ELR (cell line): ENCODE data around the gene TTC19.
A peak's percentile ranks its signal among the peaks of the same experiment; 100 is the strongest.
"Not testable (repeated sequence)": the region's sequence is repeated elsewhere in the genome, so short reads cannot be mapped to it uniquely, and the experiment has no call there.

ENCODE experiments used
- DNase-seq: peaks from one replicate; pipeline ENCODE4 v3.0.0-alpha.2; 2015; ENCODE audit warnings: low read depth

The TTC19 gene

DNA sequence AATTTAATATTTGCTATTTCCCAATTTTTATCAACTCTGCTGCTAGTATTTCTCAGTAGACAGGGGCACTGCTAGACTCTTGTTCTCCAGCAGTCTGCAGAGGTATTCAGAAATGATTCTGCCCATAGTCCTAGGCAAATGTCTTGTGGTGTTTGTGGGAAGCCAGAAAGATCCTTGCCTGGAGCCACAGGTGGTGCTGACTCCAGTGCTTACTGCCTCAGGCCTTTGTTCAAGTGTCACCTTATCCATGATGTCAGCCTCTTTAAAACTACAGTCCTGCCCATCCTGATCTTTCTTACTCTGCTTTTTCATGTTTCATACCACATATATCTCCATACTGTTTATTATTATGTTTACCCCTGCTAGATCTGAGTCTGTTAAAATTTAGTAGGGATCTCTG lies 26.6 kb upstream of the TTC19 start:
- no peak for DNase-seq

DNA sequence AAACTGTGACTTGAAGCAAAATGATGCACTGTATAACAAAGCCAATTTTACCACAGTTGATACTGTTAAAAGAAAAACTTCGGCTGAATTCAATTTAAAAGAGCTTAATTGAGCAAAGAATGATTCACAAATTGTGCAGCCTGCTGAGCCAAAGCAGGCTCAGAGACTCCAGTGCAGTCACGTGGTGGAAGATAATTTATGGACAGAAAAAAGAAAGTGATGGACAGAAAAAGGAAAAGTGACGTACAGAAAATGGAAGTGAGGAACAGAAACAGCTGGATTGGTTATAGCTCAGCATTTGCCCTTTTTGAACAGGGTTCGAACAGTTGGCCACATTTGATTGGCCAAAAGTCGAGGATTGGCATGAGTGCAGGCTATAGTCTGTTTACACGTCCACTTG lies 25.8 kb upstream of the TTC19 start:
- no peak for DNase-seq

GRCh38 chr17:15977894-15978293 lies 21.7 kb upstream of the TTC19 start:
- no peak for DNase-seq

DNA sequence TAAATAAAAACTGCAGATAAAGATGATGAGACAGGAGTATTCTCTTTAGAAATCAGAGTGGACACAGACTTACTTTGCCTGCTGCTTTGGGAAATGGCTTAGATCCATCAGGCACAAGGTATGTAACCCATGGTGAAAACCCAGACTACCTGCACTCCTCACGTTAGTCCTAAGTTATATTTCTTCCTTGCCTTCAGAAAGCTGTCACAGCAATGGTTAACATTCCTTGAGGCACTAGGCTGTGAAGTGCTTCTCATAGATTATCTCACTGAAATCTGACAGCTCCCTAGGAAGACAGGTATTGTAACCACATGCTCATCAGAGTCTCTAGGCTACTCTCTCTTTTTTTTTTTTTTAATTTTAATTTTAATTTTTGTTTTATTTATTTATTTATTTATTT lies 21.0 kb upstream of the TTC19 start:
- no peak for DNase-seq

- not testable (repeated sequence) for DNase-seq
These were observed 20.6 kb upstream of the TTC19 start for GRCh38 chr17:15979013-15979412.

- DNase-seq = peak; percentile 48
These were observed 18.4 kb upstream of the TTC19 start for GRCh38 chr17:15981208-15981607.

GRCh38 chr17:15981646-15982580 lies 17.7 kb upstream of the TTC19 start:
- DNase-seq = peak; percentile 83

- DNase-seq = no peak
These were observed 3.3 kb upstream of the TTC19 start for GRCh38 chr17:15996322-15996721.

GRCh38 chr17:15998031-15998562 lies 1.5 kb upstream of the TTC19 start:
- DNase-seq = no peak

DNA sequence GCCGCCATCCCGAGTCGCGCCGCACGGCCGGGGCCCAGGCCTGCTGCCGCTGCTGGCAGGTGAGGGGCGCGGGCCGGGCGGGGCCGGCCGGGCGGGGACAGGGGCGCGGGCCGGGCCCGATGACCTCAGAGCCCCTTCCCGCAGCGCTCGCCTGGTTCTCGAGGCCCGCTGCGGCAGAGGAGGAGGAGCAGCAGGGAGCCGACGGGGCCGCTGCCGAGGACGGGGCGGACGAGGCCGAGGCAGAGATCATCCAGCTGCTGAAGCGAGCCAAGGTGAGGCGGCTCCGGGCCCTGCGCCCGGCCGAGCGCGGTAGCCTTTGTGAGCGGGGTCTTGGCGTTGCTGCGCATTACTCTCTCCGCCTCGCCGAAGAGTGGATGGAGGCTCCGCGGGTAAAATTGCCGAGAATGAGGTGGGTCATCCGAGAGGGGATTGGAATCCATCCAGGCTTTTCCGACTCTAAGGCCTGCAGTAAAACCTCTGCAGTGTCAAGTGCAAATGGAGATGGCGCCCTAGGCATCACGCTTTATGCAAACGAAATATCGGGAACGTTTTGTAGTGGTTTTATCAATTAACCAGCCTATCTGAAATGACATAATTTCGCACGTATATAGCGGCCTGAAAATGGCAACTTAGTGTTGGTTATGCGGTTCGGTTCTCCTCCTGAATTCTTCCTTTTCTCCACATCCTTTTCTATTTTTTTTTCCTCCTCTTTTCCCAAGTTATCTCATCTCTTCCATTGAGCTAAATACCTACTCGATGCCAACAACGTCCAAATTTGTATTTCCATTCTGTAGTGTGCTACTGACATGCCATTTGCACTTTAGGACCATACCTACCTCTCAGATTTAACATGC lies 577 bp downstream of the TTC19 start:
- peak; percentile 52 for DNase-seq

DNA sequence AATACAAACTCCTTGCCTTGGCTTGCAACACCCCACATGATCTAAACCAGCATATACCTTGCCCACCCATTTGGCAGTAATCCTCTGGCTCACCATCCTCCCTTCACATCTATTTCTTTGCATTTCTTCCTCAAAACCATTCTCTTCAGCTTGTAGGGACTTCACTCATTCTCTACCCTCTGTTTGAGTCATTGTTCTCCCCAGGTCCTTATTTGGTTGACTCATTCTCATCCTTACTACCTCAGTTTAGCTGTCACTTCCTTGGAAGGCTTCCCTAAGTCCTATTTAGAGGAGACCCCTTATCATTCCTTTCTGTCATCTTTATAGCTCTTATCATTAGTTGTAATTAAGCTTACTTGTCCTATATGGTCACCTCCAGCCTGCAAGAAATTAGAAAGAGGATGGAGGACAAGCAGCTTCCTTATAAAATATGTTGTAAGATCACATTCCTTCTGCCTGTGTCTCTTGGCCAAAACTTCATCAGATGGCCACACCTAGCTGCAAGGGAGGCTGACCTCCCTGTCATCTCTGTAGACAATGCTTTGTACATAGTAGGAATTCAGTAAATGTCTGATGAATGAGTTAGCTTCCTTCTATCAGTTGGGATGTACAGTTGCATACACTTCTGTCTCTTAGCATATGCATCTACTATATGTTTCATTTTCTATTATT lies 1.7 kb downstream of the TTC19 start:
- DNase-seq = peak; percentile 44

DNA sequence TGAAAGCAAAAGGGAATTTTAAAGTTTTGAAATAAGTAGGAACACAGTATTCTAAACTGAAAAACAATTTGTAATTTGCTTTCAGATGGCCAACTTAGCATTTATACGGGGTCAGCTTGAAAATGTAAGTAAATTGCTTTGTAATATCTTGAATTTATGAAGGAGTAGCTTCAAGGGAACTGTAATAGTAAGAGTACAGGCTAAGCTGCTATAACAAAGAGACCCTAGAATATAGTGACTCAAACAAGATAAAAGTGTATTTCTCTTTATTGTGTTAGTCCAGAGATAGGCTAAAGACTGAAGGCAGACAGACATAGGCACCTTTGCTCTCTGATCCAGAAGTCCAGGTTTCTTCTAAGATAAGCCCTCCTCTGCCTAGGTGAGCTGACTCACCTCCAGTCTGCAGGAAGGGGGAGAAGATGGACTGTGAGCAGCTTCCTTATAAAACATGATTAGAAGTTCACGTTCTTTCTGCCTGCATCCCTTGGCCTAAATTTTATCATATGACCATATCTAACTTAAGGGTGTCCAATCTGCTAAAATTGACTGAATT lies 3.2 kb downstream of the TTC19 start:
- no peak for DNase-seq

DNA sequence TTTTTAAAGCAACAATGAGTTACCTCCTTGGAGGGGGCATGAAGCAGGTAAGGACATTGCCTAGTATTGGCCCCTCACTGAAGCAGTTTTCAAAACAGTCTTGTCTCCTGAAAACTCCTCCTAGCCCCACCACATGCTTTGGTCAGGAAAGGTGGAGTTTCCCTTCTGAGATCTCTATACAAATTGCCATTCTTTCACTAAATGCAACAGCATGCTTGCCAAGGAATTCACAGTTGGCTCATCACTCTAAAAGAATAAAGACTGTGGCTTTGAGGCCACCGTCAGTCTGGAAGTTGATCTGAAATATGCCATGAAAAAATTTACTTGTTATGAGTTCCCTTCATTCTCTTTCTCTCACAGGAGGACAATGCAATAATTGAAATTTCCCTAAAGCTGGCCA lies 4.2 kb downstream of the TTC19 start:
- no peak for DNase-seq

DNA sequence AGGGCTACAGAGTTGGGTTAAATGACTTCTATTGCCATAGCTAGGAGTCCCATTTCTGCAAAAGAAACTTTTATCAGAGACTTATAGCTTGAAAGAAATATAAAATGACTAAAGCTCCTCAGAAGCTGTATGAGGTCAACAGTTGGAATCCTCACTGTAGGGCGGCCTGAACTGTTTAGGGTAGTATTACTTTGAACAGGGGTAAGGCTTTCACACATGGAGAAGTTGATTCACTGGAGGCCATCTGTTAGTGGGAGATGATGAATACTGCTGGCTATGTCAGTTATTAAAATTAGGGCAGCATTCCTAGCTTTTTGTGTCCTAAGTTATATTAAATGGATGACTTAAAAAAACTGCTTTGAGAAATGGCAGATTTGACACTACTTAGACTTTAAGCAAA lies 6.0 kb downstream of the TTC19 start:
- DNase-seq = no peak

DNA sequence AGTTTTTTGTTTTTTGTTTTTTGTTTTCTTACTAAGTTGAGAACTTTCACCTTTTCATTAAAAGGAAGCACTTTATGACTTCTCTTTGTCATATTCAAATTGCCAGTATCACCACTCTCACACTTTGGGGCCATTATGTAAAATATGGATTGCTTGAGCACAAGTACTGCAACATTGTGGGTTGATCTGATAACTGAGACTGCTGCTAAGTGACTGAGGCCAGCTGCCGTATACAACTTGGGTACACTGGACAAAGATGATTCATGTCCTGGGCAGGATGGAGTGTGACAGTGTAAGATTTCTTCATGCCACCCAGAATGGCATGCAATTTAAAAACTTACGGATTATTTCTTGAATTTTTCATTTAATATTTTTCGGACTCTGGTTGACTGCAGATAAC lies 7.8 kb downstream of the TTC19 start:
- DNase-seq = no peak

DNA sequence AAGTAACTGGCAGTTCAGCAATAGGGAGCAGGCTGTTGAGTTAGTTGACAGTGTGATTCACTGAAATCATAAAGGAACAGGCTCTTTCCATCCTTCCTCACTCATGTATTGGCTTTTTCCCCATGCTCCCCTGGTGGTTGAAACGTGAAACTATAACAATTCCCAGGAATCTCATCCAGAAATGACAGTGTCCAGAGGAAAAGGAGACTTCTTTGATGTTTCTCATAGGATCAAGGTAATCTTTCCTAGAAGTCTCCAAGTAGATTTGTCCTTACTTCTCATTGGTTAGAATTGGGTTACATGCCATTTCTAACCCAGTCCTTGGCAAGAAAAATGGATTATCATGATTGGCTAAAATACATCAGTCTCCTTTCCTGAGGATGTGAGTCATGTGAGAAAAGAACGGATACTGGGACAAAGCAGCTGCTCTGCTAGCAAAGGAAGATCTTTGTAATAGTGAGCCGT lies 14.4 kb downstream of the TTC19 start:
- DNase-seq = peak; percentile 90

- no peak for DNase-seq
These were observed 19.7 kb downstream of the TTC19 start for GRCh38 chr17:16019347-16019746.

- no peak for DNase-seq
These were observed 24.3 kb downstream of the TTC19 start for GRCh38 chr17:16023881-16024280.

- DNase-seq = no peak
These were observed 25.6 kb downstream of the TTC19 start for GRCh38 chr17:16025202-16025601.

DNA sequence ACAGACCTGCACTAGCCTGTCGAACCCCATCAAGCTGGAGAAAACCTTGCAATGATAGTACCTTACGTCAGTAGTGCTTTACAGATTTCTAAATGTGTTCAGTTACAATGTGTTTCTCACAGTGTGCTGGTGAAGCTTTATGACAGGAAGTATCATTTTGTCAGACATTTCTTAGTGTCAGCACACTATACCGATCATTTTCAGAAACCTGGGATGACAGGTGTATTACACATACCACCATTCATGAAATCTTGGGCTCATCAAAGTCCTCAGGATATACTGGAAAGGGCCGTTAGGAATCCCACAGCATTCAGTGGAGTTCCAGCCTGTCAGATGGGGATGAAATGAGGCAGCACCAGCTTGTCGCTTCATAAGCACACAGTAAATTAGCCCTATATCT lies 27.3 kb downstream of the TTC19 start:
- DNase-seq = no peak

GRCh38 chr17:16027708-16028584 lies 28.3 kb downstream of the TTC19 start:
- DNase-seq = peak; percentile 98
